ENCODE data around the gene RESF1.
"Not testable (repeated sequence)": the region's sequence is repeated elsewhere in the genome, so short reads cannot be mapped to it uniquely, and the experiment has no call there.

RESF1 gene

GRCh38 chr12:31959161-31959700, at the start of gene RESF1:
RESF1 (plus strand) TSS chr12:31959415; CDS start chr12:31980956, 21,541 bp downstream.
- peak; percentile 75 for DNase-seq (ENCODE audit: low read depth)

- no peak for DNase-seq (ENCODE audit: low read depth)
Observed at GRCh38 chr12:31914927-31915326, 44.3 kb upstream of the RESF1 start.

- DNase-seq (ENCODE audit: low read depth): no peak
Observed at GRCh38 chr12:31915446-31915845, 43.8 kb upstream of the RESF1 start.

GRCh38 chr12:31922341-31923062, 36.7 kb upstream of the RESF1 start:
- no peak for DNase-seq (ENCODE audit: low read depth)

- DNase-seq (ENCODE audit: low read depth): no peak
Observed at GRCh38 chr12:31923063-31923412, 36.2 kb upstream of the RESF1 start.

GRCh38 chr12:31928246-31929026, 30.8 kb upstream of the RESF1 start:
- no peak for DNase-seq (ENCODE audit: low read depth)

GRCh38 chr12:31929027-31929526, 30.1 kb upstream of the RESF1 start:
- no peak for DNase-seq (ENCODE audit: low read depth)

GRCh38 chr12:31931796-31932715, 27.2 kb upstream of the RESF1 start:
- no peak for DNase-seq (ENCODE audit: low read depth)

GRCh38 chr12:31944299-31944698, 14.9 kb upstream of the RESF1 start:
- no peak for DNase-seq (ENCODE audit: low read depth)

- no peak for DNase-seq (ENCODE audit: low read depth)
Observed at GRCh38 chr12:31947971-31948370, 11.2 kb upstream of the RESF1 start.

- DNase-seq (ENCODE audit: low read depth): not testable (repeated sequence)
Observed at GRCh38 chr12:31948697-31949359, 10.4 kb upstream of the RESF1 start.

GRCh38 chr12:31950088-31950487, 9.1 kb upstream of the RESF1 start:
- DNase-seq (ENCODE audit: low read depth): no peak

- DNase-seq (ENCODE audit: low read depth): no peak
Observed at GRCh38 chr12:31950492-31950891, 8.7 kb upstream of the RESF1 start.

GRCh38 chr12:31951008-31951407, 8.2 kb upstream of the RESF1 start:
- DNase-seq (ENCODE audit: low read depth): no peak

GRCh38 chr12:31951939-31952338, 7.3 kb upstream of the RESF1 start:
- no peak for DNase-seq (ENCODE audit: low read depth)

- DNase-seq (ENCODE audit: low read depth): no peak
Observed at GRCh38 chr12:31952418-31952817, 6.8 kb upstream of the RESF1 start.

GRCh38 chr12:31954925-31955858, 4.0 kb upstream of the RESF1 start:
- no peak for DNase-seq (ENCODE audit: low read depth)

- DNase-seq (ENCODE audit: low read depth): no peak
Observed at GRCh38 chr12:31958569-31959160, 550 bp upstream of the RESF1 start.

GRCh38 chr12:31959701-31960391, 631 bp downstream of the RESF1 start:
- DNase-seq (ENCODE audit: low read depth): peak; percentile 14

Data from stimulated activated CD8-positive, alpha-beta memory T cell treated with anti-CD3 and anti-CD28 coated beads, Interleukin-12 subunit alpha, Interleukin-12 subunit beta, amount 100 ng/mL, for 4 hours (primary cell).